HepG2 (cell line): Measurements from ENCODE around the gene MYO1E.

ENCODE experiments used
- CTCF ChIP-seq: sonication (generic); formaldehyde crosslinking; IDR thresholded peaks from 2 replicates; pipeline ENCODE4 v1.5.0; 2020; ENCODE audit warnings: mild to moderate bottlenecking, missing genetic modification reagents, moderate library complexity
- EP300 ChIP-seq, 3 experiments: sonication (generic) in 1 of 3; formaldehyde crosslinking in 1 of 3; IDR thresholded peaks; 2 replicates each; pipeline versions ENCODE4 v1.5.1 to v1.6.1; 2011 to 2020; ENCODE audit warnings: low read depth in 2 of 3, low read length in 2 of 3, borderline replicate concordance in 1 of 3, improper control_type of control experiment in 1 of 3, mild to moderate bottlenecking in 1 of 3, missing genetic modification reagents in 1 of 3, moderate library complexity in 1 of 3
- ESRRA ChIP-seq: sonication (generic); formaldehyde crosslinking; IDR thresholded peaks from 2 replicates; pipeline ENCODE4 v1.5.1; 2020; ENCODE audit warnings: mild to moderate bottlenecking, low read depth, missing genetic modification reagents
- GLI4 ChIP-seq: sonication (generic); formaldehyde crosslinking; IDR thresholded peaks from 2 replicates; pipeline ENCODE4 v1.5.1; 2020; ENCODE audit warnings: missing genetic modification reagents, mild to moderate bottlenecking, moderate library complexity, borderline replicate concordance
- KDM5A ChIP-seq: fragments of 200-600 bp; sonication (generic); IDR thresholded peaks from 2 replicates; pipeline ENCODE4 v1.7.0; 2018; ENCODE audit warnings: antibody characterized with exemption, mild to moderate bottlenecking, low read length, borderline replicate concordance
- NFIC ChIP-seq: IDR thresholded peaks from 2 replicates; pipeline ENCODE4 v1.6.1; 2012; ENCODE audit warnings: mild to moderate bottlenecking, low read length, inconsistent platforms
- TGIF2 ChIP-seq: IDR thresholded peaks from 2 replicates; pipeline ENCODE4 v1.6.1; 2016; ENCODE audit warnings: control low read depth, missing compliant biosample characterization
- XBP1 ChIP-seq: sonication (generic); formaldehyde crosslinking; IDR thresholded peaks from 2 replicates; pipeline ENCODE4 v1.5.0; 2020; ENCODE audit warnings: missing genetic modification reagents
- YY1 ChIP-seq: IDR thresholded peaks from 2 replicates; pipeline ENCODE4 v1.6.1; 2011; ENCODE audit warnings: low read length, low read depth, moderate library complexity, mild to moderate bottlenecking; ENCODE audit not compliant: insufficient read depth, insufficient replicate concordance
- ZBTB10 ChIP-seq: sonication (generic); formaldehyde crosslinking; IDR thresholded peaks from 2 replicates; pipeline ENCODE4 v1.4.0; 2020; ENCODE audit warnings: missing genetic modification reagents, borderline replicate concordance
- ZNF251 ChIP-seq: sonication (generic); formaldehyde crosslinking; IDR thresholded peaks from 2 replicates; pipeline ENCODE4 v1.9.0; 2021; ENCODE audit warnings: mild to moderate bottlenecking, missing genetic modification reagents
- ZNF274 ChIP-seq: sonication (generic); formaldehyde crosslinking; IDR thresholded peaks from 2 replicates; pipeline ENCODE4 v1.5.1; 2020; ENCODE audit warnings: mild to moderate bottlenecking, missing genetic modification reagents
- ZSCAN29 ChIP-seq: sonication (generic); formaldehyde crosslinking; conservative IDR thresholded peaks from 2 replicates; pipeline ENCODE4 v1.4.0; 2020; ENCODE audit warnings: mild to moderate bottlenecking, missing genetic modification reagents

GRCh38 chr15:59420108-59420507 is 47.4 kb upstream of the MYO1E start:
- TF ChIP-seq ZBTB10 (CRISPR knock-in tag) (no peak), ZNF251 (CRISPR knock-in tag) (no peak), NFIC (no peak), TGIF2 (CRISPR knock-in tag) (no peak), EP300 (IDR thresholded peaks at IDR 0.05; ENCODE audit: low read depth in 2 of 2, low read length in 2 of 2) (no peak), EP300 (CRISPR knock-in tag; IDR thresholded peaks at IDR 0.05; ENCODE audit: borderline replicate concordance) (no peak), CTCF (CRISPR knock-in tag) (no peak), ESRRA (CRISPR knock-in tag) (no peak), YY1 (no peak), ZSCAN29 (CRISPR knock-in tag) (no peak), GLI4 (no peak), KDM5A (no peak), ZNF274 (CRISPR knock-in tag) (no peak), XBP1 (CRISPR knock-in tag) (no peak)
